H9 (cell line): Measurements from ENCODE around the gene F9. TPM values are rescaled to one million over a fixed set of nuclear protein-coding genes. Genes with fewer than 3 reads are reported as not detected.
"Not testable (repeated sequence)": the region's sequence is repeated elsewhere in the genome, so short reads cannot be mapped to it uniquely, and the experiment has no call there.

Experiments used
- DNase-seq: peaks from one replicate; pipeline ENCODE4 v3.0.0-alpha.2; 2017
- H2AFZ ChIP-seq: one replicate; pipeline ENCODE4 v1.6.1; 2013; ENCODE audit warnings: mild to moderate bottlenecking, low read length, control low read depth, moderate library complexity
- H2AK5ac ChIP-seq: 2 replicates; pipeline ENCODE4 v1.6.1; 2013; ENCODE audit warnings: low read length, control low read depth, mixed read lengths; ENCODE audit not compliant: insufficient read length
- H2BK120ac ChIP-seq: one replicate; pipeline ENCODE4 v1.6.1; 2013; ENCODE audit warnings: low read depth, mild to moderate bottlenecking, low read length, control low read depth, inconsistent platforms; ENCODE audit not compliant: poor library complexity, severe bottlenecking
- H2BK12ac ChIP-seq: 2 replicates; pipeline ENCODE4 v1.6.1; 2013; ENCODE audit warnings: low read length, control low read depth, mixed read lengths, low read depth; ENCODE audit not compliant: insufficient read length
- H2BK15ac ChIP-seq: 2 replicates; pipeline ENCODE4 v1.6.1; 2013; ENCODE audit warnings: low read depth, low read length, control low read depth
- H2BK20ac ChIP-seq: one replicate; pipeline ENCODE4 v1.6.1; 2013; ENCODE audit warnings: low read depth, mild to moderate bottlenecking, low read length, control low read depth, inconsistent platforms; ENCODE audit not compliant: poor library complexity, severe bottlenecking
- H2BK5ac ChIP-seq: 2 replicates; pipeline ENCODE4 v1.6.1; 2013; ENCODE audit warnings: low read length, control low read depth, mixed read lengths; ENCODE audit not compliant: insufficient read length
- H3K14ac ChIP-seq: 2 replicates; pipeline ENCODE4 v1.6.1; 2013; ENCODE audit warnings: low read length, control low read depth; ENCODE audit not compliant: insufficient read depth
- H3K18ac ChIP-seq: 2 replicates; pipeline ENCODE4 v1.6.1; 2013; ENCODE audit warnings: low read depth, mild to moderate bottlenecking, mixed read lengths, low read length, control low read depth; ENCODE audit not compliant: insufficient read length
- H3K23ac ChIP-seq: 2 replicates; pipeline ENCODE4 v1.6.1; 2013; ENCODE audit warnings: low read length, control low read depth, mixed read lengths, low read depth; ENCODE audit not compliant: insufficient read length
- H3K23me2 ChIP-seq: 2 replicates; pipeline ENCODE4 v1.6.1; 2013; ENCODE audit warnings: low read depth, mild to moderate bottlenecking, mixed read lengths, low read length, control low read depth; ENCODE audit not compliant: insufficient read length, poor library complexity, severe bottlenecking
- H3K27ac ChIP-seq: 2 replicates; pipeline ENCODE4 v1.5.1; 2013; ENCODE audit warnings: low read length, control low read depth, mixed read lengths, low read depth; ENCODE audit not compliant: insufficient read length
- H3K27me3 ChIP-seq: 2 replicates; pipeline ENCODE4 v1.6.1; 2013; ENCODE audit warnings: low read length, control low read depth, inconsistent platforms; ENCODE audit not compliant: insufficient read depth
- H3K4ac ChIP-seq: 2 replicates; pipeline ENCODE4 v1.6.1; 2013; ENCODE audit warnings: low read depth, mild to moderate bottlenecking, control low read depth, inconsistent platforms, low read length, moderate library complexity
- H3K4me1 ChIP-seq: 2 replicates; pipeline ENCODE4 v1.6.1; 2013; ENCODE audit warnings: low read length, control low read depth, inconsistent platforms; ENCODE audit not compliant: insufficient read depth
- H3K4me2 ChIP-seq: 2 replicates; pipeline ENCODE4 v1.6.1; 2013; ENCODE audit warnings: low read length, control low read depth, mixed read lengths; ENCODE audit not compliant: insufficient read length, insufficient read depth
- H3K56ac ChIP-seq: 2 replicates; pipeline ENCODE4 v1.6.1; 2013; ENCODE audit warnings: low read depth, mild to moderate bottlenecking, mixed read lengths, low read length, control low read depth; ENCODE audit not compliant: insufficient read length
- H3K79me1 ChIP-seq: 2 replicates; pipeline ENCODE4 v1.6.1; 2013; ENCODE audit warnings: low read depth, mild to moderate bottlenecking, moderate library complexity, low read length, control low read depth, inconsistent platforms; ENCODE audit not compliant: insufficient read depth, poor library complexity, severe bottlenecking
- H3K79me2 ChIP-seq: 2 replicates; pipeline ENCODE4 v1.6.1; 2013; ENCODE audit warnings: low read length, control low read depth, inconsistent platforms; ENCODE audit not compliant: insufficient read depth
- H3K9ac ChIP-seq: 2 replicates; pipeline ENCODE4 v1.6.1; 2013; ENCODE audit warnings: low read length, control low read depth, mixed read lengths; ENCODE audit not compliant: insufficient read length; ENCODE audit errors: extremely low read depth
- H3K9me3 ChIP-seq: one replicate; pipeline ENCODE4 v1.6.1; 2013; ENCODE audit warnings: low read depth, low read length, inconsistent platforms; ENCODE audit not compliant: control insufficient read depth
- H3T11ph ChIP-seq: one replicate; pipeline ENCODE4 v1.6.1; 2013; ENCODE audit warnings: mild to moderate bottlenecking, low read length, control low read depth, inconsistent platforms
- H4K20me1 ChIP-seq: one replicate; pipeline ENCODE4 v1.6.1; 2013; ENCODE audit not compliant: control insufficient read depth, insufficient read length, insufficient read depth
- H4K5ac ChIP-seq: 2 replicates; pipeline ENCODE4 v1.6.1; 2013; ENCODE audit warnings: low read depth, mild to moderate bottlenecking, mixed read lengths, low read length, control low read depth; ENCODE audit not compliant: insufficient read length
- H4K8ac ChIP-seq: replicated peaks from 2 replicates; pipeline ENCODE4 v1.6.1; 2013; ENCODE audit warnings: low read length, control low read depth, mixed read lengths, low read depth; ENCODE audit not compliant: insufficient read length
- H4K91ac ChIP-seq: 2 replicates; pipeline ENCODE4 v1.6.1; 2013; ENCODE audit warnings: low read depth, mild to moderate bottlenecking, moderate library complexity, mixed read lengths, low read length, control low read depth; ENCODE audit not compliant: insufficient read length
- H3K27ac Mint-ChIP-seq, 3 experiments: 2 replicates in 2 of 3; 3 replicates in 1 of 3; pipeline ENCODE4 v1.8.0; 2020 to 2021; ENCODE audit warnings: mixed read lengths in 3 of 3, mild to moderate bottlenecking in 1 of 3, moderate library complexity in 1 of 3
- H3K27me3 Mint-ChIP-seq: 2 replicates; pipeline ENCODE4 v1.8.0; 2021; ENCODE audit warnings: low read depth, mild to moderate bottlenecking, moderate library complexity, mixed read lengths
- H3K36me3 Mint-ChIP-seq, 3 experiments: 2 replicates in 2 of 3; 3 replicates in 1 of 3; pipeline ENCODE4 v1.8.0; 2020 to 2021; ENCODE audit warnings: low read depth in 3 of 3, mixed read lengths in 3 of 3; ENCODE audit not compliant: insufficient read depth in 1 of 3
- H3K4me1 Mint-ChIP-seq, 2 experiments: 2 replicates each; pipeline ENCODE4 v1.8.0; 2020; ENCODE audit warnings: mixed read lengths in 2 of 2
- H3K4me3 Mint-ChIP-seq, 2 experiments: 2 replicates in 1 of 2; 3 replicates in 1 of 2; pipeline ENCODE4 v1.8.0; 2020 to 2021; ENCODE audit warnings: mild to moderate bottlenecking in 2 of 2, mixed read lengths in 2 of 2, moderate library complexity in 1 of 2
- H3K9me3 Mint-ChIP-seq, 2 experiments: 2 replicates in 1 of 2; 3 replicates in 1 of 2; pipeline ENCODE4 v1.8.0; 2020; ENCODE audit warnings: mild to moderate bottlenecking in 2 of 2, mixed read lengths in 2 of 2, moderate library complexity in 1 of 2
- WGBS: extraction: QIAGEN DNeasy Blood & Tissue Kit; methylation state at CpG from one replicate; pipeline ENCODE4 v1.1.7; 2013; ENCODE audit warnings: missing lambda C conversion rate, low lambda C conversion rate, mixed read lengths; ENCODE audit not compliant: insufficient read length; ENCODE audit errors: extremely low coverage; 5-methylcytosine and 5-hydroxymethylcytosine counted together
- total RNA-seq: library from RNA; stranded (reverse); gene quantifications from 2 replicates; pipeline ENCODE4 v1.2.1, GENCODE V29; 2021
- TF ChIP-seq, protein P1 (sequence below): fragments of 200-600 bp; sonication (generic); conservative IDR thresholded peaks from 3 replicates; pipeline ENCODE4 v1.8.0; 2021; ENCODE audit warnings: antibody characterized with exemption, mild to moderate bottlenecking

The F9 gene
- total RNA-seq, 1 experiment from 2014 or later: not detected

DNA sequence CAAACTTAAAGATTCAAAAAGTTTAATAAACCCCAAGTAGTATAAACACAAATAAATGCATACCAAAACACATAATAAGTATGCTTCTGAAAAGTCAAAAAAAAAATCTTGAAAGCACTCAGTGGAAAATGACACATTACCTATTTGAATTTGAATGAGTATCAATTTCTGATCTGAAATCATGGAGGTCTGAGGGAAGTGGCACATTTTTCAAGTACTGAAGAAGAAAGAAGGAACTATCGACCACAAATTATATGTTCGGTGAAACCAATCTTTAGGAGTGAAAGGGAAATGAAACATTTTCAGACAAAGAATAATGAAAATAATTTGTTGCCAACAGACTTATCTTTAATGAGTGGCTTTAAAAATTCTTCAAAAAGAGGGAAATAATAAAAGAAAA lies 12.1 kb upstream of the F9 start:
- Histone ChIP-seq H3K23me2 (no peaks in the 10 kb centered on the region), H2BK15ac (no peak overlapping the region), H2AK5ac (no peak overlapping the region), H2BK5ac (no peak overlapping the region), H3K4me1 (no peaks in the 10 kb centered on the region), H4K5ac (no peak overlapping the region), H3K4me2 (no peak overlapping the region), H3K79me2 (no peaks in the 10 kb centered on the region), H3T11ph (no peak overlapping the region), H4K20me1 (no peaks in the 10 kb centered on the region), H3K9ac (no peak overlapping the region), H3K18ac (no peak overlapping the region), H2BK20ac (no peak overlapping the region), H4K91ac (no peak overlapping the region), H2AFZ (no peak overlapping the region), H3K27ac (no peak overlapping the region), H2BK120ac (no peak overlapping the region), H3K4ac (no peak overlapping the region), H3K14ac (no peak overlapping the region), H3K27me3 (no peaks in the 10 kb centered on the region), H3K23ac (no peak overlapping the region), H4K8ac (no peak overlapping the region), H3K56ac (no peak overlapping the region), H3K79me1 (no peaks in the 10 kb centered on the region), H2BK12ac (no peak overlapping the region), H3K9me3 (no peaks in the 10 kb centered on the region)
- peaks cover 2 to 3% (median 2%) of the 10 kb centered on the region in 3 experiments; a peak in 6 of 7 replicates for H3K36me3 Mint-ChIP-seq
- no peaks in the 10 kb centered on the region for H3K27me3 Mint-ChIP-seq
- H3K4me1 Mint-ChIP-seq: no peaks in the 10 kb centered on the region
- WGBS: no CpG with 5 or more reads among the region's 2 CpGs
- DNase-seq: no peak
- peaks cover 8 to 54% of the 10 kb centered on the region in 2 experiments for H3K9me3 Mint-ChIP-seq
- H3K27ac Mint-ChIP-seq: no peak overlapping the region
- H3K4me3 Mint-ChIP-seq: no peak overlapping the region
- TF ChIP-seq, protein P1, sequence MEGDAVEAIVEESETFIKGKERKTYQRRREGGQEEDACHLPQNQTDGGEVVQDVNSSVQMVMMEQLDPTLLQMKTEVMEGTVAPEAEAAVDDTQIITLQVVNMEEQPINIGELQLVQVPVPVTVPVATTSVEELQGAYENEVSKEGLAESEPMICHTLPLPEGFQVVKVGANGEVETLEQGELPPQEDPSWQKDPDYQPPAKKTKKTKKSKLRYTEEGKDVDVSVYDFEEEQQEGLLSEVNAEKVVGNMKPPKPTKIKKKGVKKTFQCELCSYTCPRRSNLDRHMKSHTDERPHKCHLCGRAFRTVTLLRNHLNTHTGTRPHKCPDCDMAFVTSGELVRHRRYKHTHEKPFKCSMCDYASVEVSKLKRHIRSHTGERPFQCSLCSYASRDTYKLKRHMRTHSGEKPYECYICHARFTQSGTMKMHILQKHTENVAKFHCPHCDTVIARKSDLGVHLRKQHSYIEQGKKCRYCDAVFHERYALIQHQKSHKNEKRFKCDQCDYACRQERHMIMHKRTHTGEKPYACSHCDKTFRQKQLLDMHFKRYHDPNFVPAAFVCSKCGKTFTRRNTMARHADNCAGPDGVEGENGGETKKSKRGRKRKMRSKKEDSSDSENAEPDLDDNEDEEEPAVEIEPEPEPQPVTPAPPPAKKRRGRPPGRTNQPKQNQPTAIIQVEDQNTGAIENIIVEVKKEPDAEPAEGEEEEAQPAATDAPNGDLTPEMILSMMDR: no peak

- H3K56ac ChIP-seq, H2BK5ac ChIP-seq, H4K91ac ChIP-seq, H2BK15ac ChIP-seq, H2BK12ac ChIP-seq, H3K23ac ChIP-seq, H4K8ac ChIP-seq, H2AK5ac ChIP-seq, H3K27me3 ChIP-seq, H3K9ac ChIP-seq, H2BK120ac ChIP-seq, H3K14ac ChIP-seq, H3K4me1 Mint-ChIP-seq, H2AFZ ChIP-seq, H3K36me3 Mint-ChIP-seq, H3K27me3 Mint-ChIP-seq, H3K23me2 ChIP-seq, H3K4me2 ChIP-seq, H3T11ph ChIP-seq, H4K20me1 ChIP-seq, H4K5ac ChIP-seq, H3K18ac ChIP-seq, H3K4me1 ChIP-seq, H3K79me2 ChIP-seq, DNase-seq, H3K27ac ChIP-seq, H3K79me1 ChIP-seq, H2BK20ac ChIP-seq, H3K4ac ChIP-seq, H3K27ac Mint-ChIP-seq, H3K4me3 Mint-ChIP-seq, H3K9me3 ChIP-seq: not testable (repeated sequence)
- WGBS: no CpG with 5 or more reads among the region's 3 CpGs
- H3K9me3 Mint-ChIP-seq: peaks cover 6 to 32% of the 10 kb centered on the region in 2 experiments; a peak in 3 of 5 replicates
Measured at GRCh38 chrX:139528829-139529228, 1.7 kb upstream of the F9 start.
